CD14-positive monocyte (primary cell): ENCODE measurements around the gene ACSS1. TPM values are rescaled to one million over a fixed set of nuclear protein-coding genes. Genes with fewer than 3 reads are reported as not detected.

ENCODE experiments used
- DNase-seq, 3 donors: peaks; one replicate each; pipeline ENCODE4 v3.0.0-alpha.2; 2011 to 2022
- H2AFZ ChIP-seq: 2 replicates; pipeline ENCODE4 v1.6.0; 2012; ENCODE audit warnings: mild to moderate bottlenecking, low read depth, low read length, inconsistent platforms; ENCODE audit not compliant: insufficient read depth, poor library complexity, severe bottlenecking
- H3K27ac ChIP-seq, 2 donors: 1 replicate in 1 of 2; 2 replicates in 1 of 2; pipeline ENCODE4 v1.5.1; 2012 to 2013; ENCODE audit warnings: low read length in 2 of 2, control low read depth in 1 of 2, inconsistent platforms in 1 of 2, low read depth in 1 of 2, mild to moderate bottlenecking in 1 of 2
- H3K27me3 ChIP-seq, 2 donors: one replicate each; pipeline versions ENCODE4 v1.6.0 to v1.6.1; 2011 to 2013; ENCODE audit warnings: low read length in 2 of 2; ENCODE audit not compliant: control insufficient read depth in 2 of 2, insufficient read depth in 2 of 2
- H3K36me3 ChIP-seq, 2 donors: replicated peaks in 1 of 2; 1 replicate in 1 of 2; 2 replicates in 1 of 2; pipeline versions ENCODE4 v1.5.1 to v1.6.1; 2012 to 2013; ENCODE audit warnings: low read length in 2 of 2, control low read depth in 1 of 2, inconsistent platforms in 1 of 2, mild to moderate bottlenecking in 1 of 2; ENCODE audit not compliant: insufficient read depth in 2 of 2, control insufficient read depth in 1 of 2
- H3K4me1 ChIP-seq, 2 donors: 1 replicate in 1 of 2; 2 replicates in 1 of 2; pipeline versions ENCODE4 v1.5.1 to v1.6.1; 2012 to 2013; ENCODE audit warnings: low read length in 2 of 2, control low read depth in 1 of 2, inconsistent platforms in 1 of 2, mild to moderate bottlenecking in 1 of 2, moderate library complexity in 1 of 2; ENCODE audit not compliant: insufficient read depth in 2 of 2, control insufficient read depth in 1 of 2
- H3K4me2 ChIP-seq: replicated peaks from 2 replicates; pipeline ENCODE3; 2012; ENCODE audit warnings: low read length, moderate library complexity, mild to moderate bottlenecking; ENCODE audit not compliant: poor library complexity, severe bottlenecking; ENCODE audit errors: extremely low read depth
- H3K4me3 ChIP-seq, 3 experiments: fragments of 200-600 bp in 1 of 3; sonication (generic) in 1 of 3; replicated peaks in 1 of 3; 1 replicate in 2 of 3; 2 replicates in 1 of 3; pipeline ENCODE4 v1.5.1; 2011 to 2013; ENCODE audit warnings: low read length in 3 of 3, mild to moderate bottlenecking in 3 of 3, control low read depth in 2 of 3, low read depth in 2 of 3, inconsistent platforms in 1 of 3, moderate library complexity in 1 of 3
- H3K79me2 ChIP-seq: 2 replicates; pipeline ENCODE4 v1.6.0; 2012; ENCODE audit warnings: mild to moderate bottlenecking, control low read depth, inconsistent platforms, low read length, moderate library complexity; ENCODE audit not compliant: insufficient read depth
- H3K9ac ChIP-seq: 2 replicates; pipeline ENCODE4 v1.6.0; 2017; ENCODE audit warnings: low read length, mild to moderate bottlenecking; ENCODE audit not compliant: insufficient read depth, poor library complexity, severe bottlenecking
- H3K9me3 ChIP-seq, 2 donors: replicated peaks in 1 of 2; 1 replicate in 1 of 2; 2 replicates in 1 of 2; pipeline versions ENCODE4 v1.5.1 to v1.6.1; 2012 to 2013; ENCODE audit warnings: low read length in 2 of 2, control low read depth in 1 of 2; ENCODE audit not compliant: control insufficient read depth in 1 of 2, insufficient read depth in 1 of 2
- H4K20me1 ChIP-seq: 2 replicates; pipeline ENCODE4 v1.6.0; 2012; ENCODE audit warnings: mild to moderate bottlenecking, low read length, control low read depth, moderate library complexity; ENCODE audit not compliant: insufficient read depth
- H3K27ac Mint-ChIP-seq, 7 donors: one replicate each; pipeline ENCODE4 v1.8.0; 2020; ENCODE audit warnings: mild to moderate bottlenecking in 7 of 7, mixed read lengths in 7 of 7, moderate library complexity in 6 of 7, inconsistent platforms in 2 of 7
- H3K27me3 Mint-ChIP-seq, 3 donors: one replicate each; pipeline ENCODE4 v1.8.0; 2021 to 2022; ENCODE audit warnings: low read depth in 3 of 3, mild to moderate bottlenecking in 3 of 3, mixed read lengths in 3 of 3, moderate library complexity in 3 of 3, inconsistent platforms in 1 of 3
- H3K36me3 Mint-ChIP-seq, 2 donors: one replicate each; pipeline ENCODE4 v1.8.0; 2020; ENCODE audit warnings: mixed read lengths in 2 of 2, inconsistent platforms in 1 of 2, mild to moderate bottlenecking in 1 of 2
- H3K4me1 Mint-ChIP-seq: one replicate; pipeline ENCODE4 v1.8.0; 2020; ENCODE audit warnings: mild to moderate bottlenecking, mixed read lengths
- H3K4me3 Mint-ChIP-seq, 2 donors: one replicate each; pipeline ENCODE4 v1.8.0; 2020; ENCODE audit warnings: mild to moderate bottlenecking in 2 of 2, mixed read lengths in 2 of 2, moderate library complexity in 1 of 2
- H3K9me3 Mint-ChIP-seq, 7 donors: one replicate each; pipeline ENCODE4 v1.8.0; 2020 to 2022; ENCODE audit warnings: mixed read lengths in 7 of 7, mild to moderate bottlenecking in 6 of 7, moderate library complexity in 6 of 7, inconsistent platforms in 2 of 7
- CTCF ChIP-seq: fragments of 200-600 bp; IDR thresholded peaks from one replicate; pipeline ENCODE4 v1.8.0; 2022; ENCODE audit warnings: antibody characterized with exemption, mild to moderate bottlenecking
- WGBS: methylation state at CpG from one replicate; pipeline ENCODE4 v1.1.5; 2013; ENCODE audit warnings: missing lambda C conversion rate; ENCODE audit not compliant: insufficient coverage; 5-methylcytosine and 5-hydroxymethylcytosine counted together
- intact Hi-C, 2 donors: fragments of 100-400 bp; cut with micrococcal nuclease; formaldehyde crosslinking; loops; one replicate each; pipeline versions ENCODE4 v1.15.0 to v1.15.1; 2023
- polyA plus RNA-seq, 3 donors: library from polyadenylated mRNA; depleted of rRNA in 1 of 3; unstranded in 2 of 3; stranded (reverse) in 1 of 3; fragments of 300-500 nt in 2 of 3; fragments of >200 nt in 1 of 3; fragmentation: Illumina TruSeq in 2 of 3; gene quantifications; 1 replicate in 2 of 3; 2 replicates in 1 of 3; pipeline ENCODE4 v1.2.3, GENCODE V29; 2012 to 2021

Gene ACSS1
- polyA plus RNA-seq, 3 donors: 26.6 to 32.0 (median 27.6) TPM

- Mint-ChIP-seq H3K36me3 (peaks cover 66 to 67% of the 10 kb centered on the region in 2 donors), H3K9me3 (peaks cover 0 to 12% (median 10%) of the 10 kb centered on the region in 7 donors), H3K27me3 (peaks cover 0 to 3% (median 2%) of the 10 kb centered on the region in 3 donors), H3K27ac (peak overlapping the region; percentile 64 to 91 (median 84)), H3K4me1 (peaks cover 68% of the 10 kb centered on the region), H3K4me3 (no peak overlapping the region)
- no peak overlapping the region for H2AFZ ChIP-seq
- H3K4me1 ChIP-seq: peaks cover 56 to 66% of the 10 kb centered on the region in 2 donors
- WGBS: 52% methylated on average over 2 of the region's 4 CpGs
- peaks cover 78% of the 10 kb centered on the region for H3K79me2 ChIP-seq
- H3K9ac ChIP-seq: peak overlapping the region; percentile 30
- H3K36me3 ChIP-seq: peaks cover 31 to 56% of the 10 kb centered on the region in 2 donors
- no peaks in the 10 kb centered on the region for H3K27me3 ChIP-seq
- peaks cover 3% of the 10 kb centered on the region for H4K20me1 ChIP-seq
- H3K4me2 ChIP-seq: no peak overlapping the region
- H3K4me3 ChIP-seq: no peak overlapping the region
- H3K9me3 ChIP-seq: peaks cover 0 to 10% of the 10 kb centered on the region in 2 donors
- DNase-seq: no peak
- no peak for TF ChIP-seq CTCF
- H3K27ac ChIP-seq: peak overlapping the region; percentile 65 to 87
- intact Hi-C loops: no loop called here
Observed at GRCh38 chr20:24981282-24981681, 76.7 kb downstream of the ACSS1 start.

DNA sequence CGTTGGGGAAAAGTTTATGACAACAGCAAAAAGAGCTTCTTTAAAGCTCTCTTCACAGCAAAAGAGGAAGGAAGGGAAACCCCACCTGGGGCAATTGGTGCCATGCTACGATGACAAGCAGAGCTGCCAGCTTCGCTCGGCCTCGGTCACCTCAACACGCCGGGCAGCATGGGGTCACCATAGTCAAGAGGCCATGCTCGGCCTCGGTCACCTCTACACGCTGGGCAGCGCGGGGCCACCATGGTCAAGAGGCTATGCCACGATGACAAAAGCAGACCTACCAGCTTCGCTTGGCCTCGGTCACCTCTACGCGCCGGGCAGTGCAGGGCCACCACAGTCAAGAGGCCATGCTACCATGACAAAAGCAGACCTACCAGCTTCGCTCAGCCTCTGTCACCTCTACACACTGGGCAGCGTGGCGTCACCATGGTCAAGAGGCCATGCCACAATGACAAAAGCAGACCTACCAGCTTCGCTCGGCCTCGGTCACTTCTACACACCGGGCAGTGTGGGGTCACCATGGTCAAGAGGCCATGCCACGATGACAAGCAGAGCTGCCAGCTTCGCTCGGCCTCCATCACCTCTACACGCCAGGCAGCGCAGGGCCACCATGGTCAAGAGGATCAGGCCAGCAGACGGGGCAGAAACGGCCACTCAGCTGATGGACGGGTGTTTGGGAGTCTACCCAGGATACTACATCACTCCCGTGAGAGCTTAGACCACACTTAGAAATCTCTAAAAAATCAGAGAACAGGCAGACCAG, 77.5 kb downstream of the ACSS1 start:
- H3K4me3 ChIP-seq: no peak overlapping the region
- peaks cover 0 to 16% (median 11%) of the 10 kb centered on the region in 7 donors for H3K9me3 Mint-ChIP-seq
- peaks cover 3% of the 10 kb centered on the region for H4K20me1 ChIP-seq
- 84% methylated on average over 28 of the region's 34 CpGs for WGBS
- H3K4me1 ChIP-seq: peaks cover 48 to 57% of the 10 kb centered on the region in 2 donors
- peak overlapping the region in 1 of 2 donors; percentile 87 for H3K27ac ChIP-seq
- H3K4me2 ChIP-seq: no peak overlapping the region
- H3K36me3 Mint-ChIP-seq: peaks cover 74 to 75% of the 10 kb centered on the region in 2 donors
- H3K9me3 ChIP-seq: peaks cover 0 to 10% of the 10 kb centered on the region in 2 donors
- H3K27ac Mint-ChIP-seq: peak overlapping the region; percentile 46 to 91 (median 67)
- intact Hi-C loops: no loop called here
- no peaks in the 10 kb centered on the region for H3K27me3 ChIP-seq
- H3K4me1 Mint-ChIP-seq: peaks cover 60% of the 10 kb centered on the region
- peak; percentile 31 to 85 (median 41) for DNase-seq
- peaks cover 78% of the 10 kb centered on the region for H3K79me2 ChIP-seq
- H3K36me3 ChIP-seq: peaks cover 32 to 64% of the 10 kb centered on the region in 2 donors
- TF ChIP-seq CTCF: no peak
- peak overlapping the region in 1 of 2 donors; percentile 35 for H3K4me3 Mint-ChIP-seq
- H3K27me3 Mint-ChIP-seq: peaks cover 0 to 3% (median 0%) of the 10 kb centered on the region in 3 donors
- H3K9ac ChIP-seq: no peak overlapping the region
- H2AFZ ChIP-seq: no peak overlapping the region
